ENCODE results near the gene OR4C6. TPM values are rescaled to one million over a fixed set of nuclear protein-coding genes. Genes with fewer than 3 reads are reported as not detected.

OR4C6 gene
- total RNA-seq (not detected in 2 replicates), polyA plus RNA-seq (not detected in 2 replicates)

DNA sequence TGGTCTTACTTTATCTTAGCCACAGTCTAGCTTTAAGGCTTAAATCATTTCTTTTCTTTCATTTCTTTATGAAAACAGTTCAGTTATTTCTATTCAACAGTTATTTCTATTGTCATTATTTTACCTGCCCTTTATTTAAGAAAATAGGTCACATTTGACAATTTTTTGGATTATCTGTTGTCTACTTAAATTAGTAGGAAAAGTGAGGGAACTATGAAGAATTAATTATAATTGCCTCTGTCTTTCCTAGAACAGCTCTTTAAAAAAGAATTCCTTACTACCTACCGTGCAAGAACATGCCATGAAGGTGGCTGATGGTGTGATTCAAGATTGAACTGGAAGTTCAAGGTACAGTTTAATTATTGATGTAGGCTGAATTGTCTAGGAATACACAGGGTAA, at the start of gene OR4C6:
Gene OR4C6 (plus strand): TSS at position 301 of the 400 bp plus-strand sequence. CDS start 2,966 bp downstream, outside the sequence.
- no peak within 1 kb of the TSS for H3K27ac ChIP-seq
- no peak within 1 kb of the TSS for H3K4me3 ChIP-seq
- H3K36me3 ChIP-seq, result no peaks in the 10 kb centered on the region
- no peak for DNase-seq (ENCODE audit: low read depth in 1 of 2, low spot score in 1 of 2)
- no peaks in the 10 kb centered on the region for H3K27me3 ChIP-seq
- peaks cover 6% of the 10 kb centered on the region for H3K9me3 ChIP-seq (ENCODE audit: low read depth)
- TF ChIP-seq, protein P1, sequence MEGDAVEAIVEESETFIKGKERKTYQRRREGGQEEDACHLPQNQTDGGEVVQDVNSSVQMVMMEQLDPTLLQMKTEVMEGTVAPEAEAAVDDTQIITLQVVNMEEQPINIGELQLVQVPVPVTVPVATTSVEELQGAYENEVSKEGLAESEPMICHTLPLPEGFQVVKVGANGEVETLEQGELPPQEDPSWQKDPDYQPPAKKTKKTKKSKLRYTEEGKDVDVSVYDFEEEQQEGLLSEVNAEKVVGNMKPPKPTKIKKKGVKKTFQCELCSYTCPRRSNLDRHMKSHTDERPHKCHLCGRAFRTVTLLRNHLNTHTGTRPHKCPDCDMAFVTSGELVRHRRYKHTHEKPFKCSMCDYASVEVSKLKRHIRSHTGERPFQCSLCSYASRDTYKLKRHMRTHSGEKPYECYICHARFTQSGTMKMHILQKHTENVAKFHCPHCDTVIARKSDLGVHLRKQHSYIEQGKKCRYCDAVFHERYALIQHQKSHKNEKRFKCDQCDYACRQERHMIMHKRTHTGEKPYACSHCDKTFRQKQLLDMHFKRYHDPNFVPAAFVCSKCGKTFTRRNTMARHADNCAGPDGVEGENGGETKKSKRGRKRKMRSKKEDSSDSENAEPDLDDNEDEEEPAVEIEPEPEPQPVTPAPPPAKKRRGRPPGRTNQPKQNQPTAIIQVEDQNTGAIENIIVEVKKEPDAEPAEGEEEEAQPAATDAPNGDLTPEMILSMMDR (IDR thresholded peaks at IDR 0.05; ENCODE audit: low read depth, low read length), result no peak
- H3K4me1 ChIP-seq (ENCODE audit: low read depth), result no peaks in the 10 kb centered on the region

DNA sequence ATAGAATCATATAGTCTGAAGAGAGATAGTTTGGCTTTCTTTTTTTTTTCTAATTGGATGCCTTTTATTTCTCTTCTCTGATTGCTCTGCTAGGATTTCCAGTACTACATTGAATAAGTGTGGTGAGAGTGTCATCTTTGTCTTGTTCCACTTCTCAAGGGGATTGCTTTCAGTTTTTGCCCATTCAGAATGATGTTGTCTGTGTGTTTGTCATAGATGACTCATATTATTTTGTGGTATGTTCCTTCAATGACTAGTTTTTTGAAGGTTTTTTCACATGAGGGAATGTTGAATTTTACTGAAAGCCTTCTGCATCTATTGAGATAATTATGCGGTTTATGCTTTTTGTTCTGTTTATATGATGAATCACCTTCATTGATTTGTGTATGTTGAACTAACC, 37.5 kb upstream of the OR4C6 start:
- Histone ChIP-seq H3K4me3 (no peak overlapping the region), H3K27me3 (no peaks in the 10 kb centered on the region), H3K27ac (no peak overlapping the region), H3K4me1 (ENCODE audit: low read depth) (no peaks in the 10 kb centered on the region), H3K36me3 (no peaks in the 10 kb centered on the region), H3K9me3 (ENCODE audit: low read depth) (no peaks in the 10 kb centered on the region)
- TF ChIP-seq, protein P1 (IDR thresholded peaks at IDR 0.05; ENCODE audit: low read depth, low read length), result no peak
- DNase-seq (ENCODE audit: low read depth in 1 of 2, low spot score in 1 of 2), result no peak

DNA sequence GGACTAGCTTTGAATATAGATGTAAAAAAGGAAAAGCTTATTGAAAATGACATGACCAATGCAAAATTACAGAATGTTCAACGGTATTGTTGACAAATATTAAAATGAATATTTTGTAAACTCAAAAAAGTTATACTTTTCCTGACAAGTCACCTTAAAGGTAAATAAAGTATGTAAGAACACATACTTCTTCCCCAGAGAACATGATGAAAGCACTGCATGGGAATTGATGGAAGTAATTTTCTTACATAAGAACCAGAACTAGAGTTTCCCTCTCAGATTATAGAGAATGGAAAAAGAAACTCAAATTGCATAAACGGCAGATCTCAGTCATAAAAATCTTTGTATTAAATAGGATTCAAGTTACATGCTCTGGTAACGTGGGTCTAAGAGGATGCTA, 27.2 kb upstream of the OR4C6 start, which contains the start of gene OR4P4:
Gene OR4P4 (plus strand): TSS at position 301 of the 400 bp plus-strand sequence.
- TF ChIP-seq, protein P1 (IDR thresholded peaks at IDR 0.05; ENCODE audit: low read depth, low read length), result no peak
- no peaks in the 10 kb centered on the region for H3K27me3 ChIP-seq
- H3K36me3 ChIP-seq, result no peaks in the 10 kb centered on the region
- no peak within 1 kb of the TSS for H3K4me3 ChIP-seq
- no peaks in the 10 kb centered on the region for H3K4me1 ChIP-seq (ENCODE audit: low read depth)
- no peaks in the 10 kb centered on the region for H3K9me3 ChIP-seq (ENCODE audit: low read depth)
- no peak for DNase-seq (ENCODE audit: low read depth in 1 of 2, low spot score in 1 of 2)
- H3K27ac ChIP-seq, result no peak within 1 kb of the TSS

DNA sequence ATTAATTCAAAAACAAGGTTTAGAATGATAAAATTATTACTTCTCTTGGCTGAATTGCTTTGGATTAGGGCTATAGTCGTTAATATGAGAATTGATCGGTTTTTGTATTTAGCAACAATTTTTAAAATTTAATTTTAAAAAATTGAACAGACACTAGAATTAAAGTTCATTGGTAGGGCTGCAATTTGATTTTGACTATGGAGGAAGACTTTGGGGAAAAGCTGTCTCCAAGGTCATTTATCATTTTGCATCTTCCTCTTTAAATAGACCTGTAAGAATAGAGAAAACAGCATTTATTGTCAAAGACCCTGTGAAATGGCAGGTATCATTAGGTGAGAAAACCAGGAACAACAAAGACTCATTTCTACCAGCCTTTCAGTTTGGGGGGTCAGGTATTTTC, 14.0 kb upstream of the OR4C6 start, which contains the start of gene OR4S2:
Gene OR4S2 (plus strand): TSS at position 301 of the 400 bp plus-strand sequence. CDS start 2,577 bp downstream, outside the sequence.
- DNase-seq (ENCODE audit: low read depth in 1 of 2, low spot score in 1 of 2), result no peak
- Histone ChIP-seq H3K36me3 (no peaks in the 10 kb centered on the region), H3K4me3 (no peak within 1 kb of the TSS), H3K9me3 (ENCODE audit: low read depth) (no peaks in the 10 kb centered on the region), H3K27ac (no peak within 1 kb of the TSS), H3K27me3 (no peaks in the 10 kb centered on the region), H3K4me1 (ENCODE audit: low read depth) (no peaks in the 10 kb centered on the region)
- TF ChIP-seq, protein P1 (IDR thresholded peaks at IDR 0.05; ENCODE audit: low read depth, low read length), result no peak

DNA sequence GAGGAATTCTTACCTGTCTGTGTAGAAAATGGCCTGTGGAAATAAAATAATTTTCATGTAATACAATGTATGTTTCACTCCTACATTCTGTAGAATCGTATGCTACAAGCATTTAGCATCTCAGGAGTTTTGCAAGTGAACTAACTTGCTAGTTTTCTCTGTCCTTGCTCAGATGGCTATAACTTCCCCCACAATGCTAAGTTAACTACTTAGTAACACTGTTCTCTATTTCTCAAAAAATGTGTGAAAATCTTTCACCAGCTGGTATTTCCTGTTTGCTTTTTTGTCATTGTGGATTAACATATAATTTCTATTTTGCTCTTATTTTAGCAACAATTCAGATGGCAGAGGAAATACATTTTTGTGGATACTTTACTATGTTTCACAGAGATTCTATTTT, 9.4 kb upstream of the OR4C6 start:
- Histone ChIP-seq H3K4me1 (ENCODE audit: low read depth) (no peaks in the 10 kb centered on the region), H3K36me3 (no peaks in the 10 kb centered on the region), H3K9me3 (ENCODE audit: low read depth) (peaks cover 4% of the 10 kb centered on the region), H3K27ac (no peak overlapping the region), H3K27me3 (no peaks in the 10 kb centered on the region), H3K4me3 (no peak overlapping the region)
- TF ChIP-seq, protein P1 (IDR thresholded peaks at IDR 0.05; ENCODE audit: low read depth, low read length), result no peak
- no peak for DNase-seq (ENCODE audit: low read depth in 1 of 2, low spot score in 1 of 2)
